Activated naive CD8-positive, alpha-beta T cell treated with anti-CD3 and anti-CD28 coated beads, Interleukin-2, amount 10 ng/mL, durations not matched to agents 7 days and 5 days (primary cell): ENCODE results near the gene GALR2. TPM values are rescaled to one million over a fixed set of nuclear protein-coding genes. Genes with fewer than 3 reads are reported as not detected.
A peak's percentile ranks its signal among the peaks of the same experiment; 100 is the strongest.

Experiments
- ATAC-seq: fragments of 150-1000 bp; cut with Tn5 transposase; one replicate; pipeline ENCODE4 v1.10.0; 2021; ENCODE audit warnings: low read depth, moderate library complexity
- POLR2A ChIA-PET: fragments of 350-600 bp; sonication (Branson Sonifier 250); formaldehyde crosslinking; loops from one replicate; lab custom pipeline; 2021; ENCODE audit warnings: antibody characterized with exemption; lab: Charles Lee
- DNase-seq: peaks from one replicate; pipeline ENCODE4 v3.0.0; 2021
- H3K27ac Mint-ChIP-seq: one replicate; pipeline ENCODE4 v1.8.0; 2022; ENCODE audit warnings: mild to moderate bottlenecking, mixed read lengths
- H3K27me3 Mint-ChIP-seq: one replicate; pipeline ENCODE4 v1.8.0; 2022; ENCODE audit warnings: mild to moderate bottlenecking, moderate library complexity, mixed read lengths
- H3K36me3 Mint-ChIP-seq: one replicate; pipeline ENCODE4 v1.8.0; 2021; ENCODE audit warnings: mild to moderate bottlenecking, mixed read lengths
- H3K4me1 Mint-ChIP-seq: one replicate; pipeline ENCODE4 v1.8.0; 2021; ENCODE audit warnings: mixed read lengths
- H3K4me3 Mint-ChIP-seq: one replicate; pipeline ENCODE4 v1.8.0; 2022; ENCODE audit warnings: mild to moderate bottlenecking, moderate library complexity, mixed read lengths
- H3K9me3 Mint-ChIP-seq: one replicate; pipeline ENCODE4 v1.8.0; 2021; ENCODE audit warnings: mixed read lengths
- total RNA-seq, 2 experiments: library from RNA; stranded (reverse); gene quantifications; one replicate each; pipeline ENCODE4 v1.2.3, GENCODE V29; 2021

The GALR2 gene
- total RNA-seq, 2 experiments from 2014 or later = not detected

DNA sequence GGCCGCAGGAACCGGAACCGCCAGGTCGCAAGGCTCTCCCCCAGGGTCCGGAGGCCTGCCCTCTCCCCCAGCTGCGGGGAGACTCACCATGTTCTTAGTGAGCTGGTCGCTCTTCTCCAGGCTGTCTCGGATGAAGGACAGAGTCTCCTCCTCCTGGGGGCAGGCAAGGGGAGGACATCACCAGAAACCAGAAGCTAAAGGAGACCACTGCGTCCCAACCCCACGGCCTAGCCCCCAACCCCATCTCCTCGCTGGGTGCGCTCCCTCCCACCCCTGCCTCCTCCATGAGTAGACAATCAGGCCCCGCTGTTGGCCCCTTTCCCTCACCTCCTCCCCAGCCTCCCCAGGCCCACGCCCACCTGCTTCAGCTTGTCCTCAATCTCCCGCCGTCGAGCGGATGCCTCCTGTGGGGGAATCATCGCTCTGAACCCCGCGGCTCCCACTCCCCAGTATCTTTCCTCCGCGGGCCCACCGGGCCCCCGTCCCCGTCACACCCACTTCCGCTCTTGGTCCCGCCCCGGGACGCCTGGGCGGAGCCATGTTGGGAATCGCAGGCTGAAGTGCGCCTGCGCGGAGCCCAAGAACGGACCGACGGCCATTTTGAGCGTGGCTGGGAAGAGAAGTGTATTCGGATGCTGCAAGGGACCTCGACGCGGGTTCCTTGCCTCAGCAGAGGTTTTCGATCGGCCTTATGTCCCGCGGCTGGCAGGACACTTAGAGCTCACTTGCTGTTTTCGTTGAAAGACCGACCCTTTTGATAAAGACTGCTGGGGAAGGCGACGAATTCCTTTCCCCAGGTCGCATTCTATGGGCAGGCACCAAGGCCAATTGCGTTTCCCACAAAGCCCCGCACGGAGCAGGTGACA, 28.9 kb downstream of the GALR2 start, which contains the start of gene EXOC7:
EXOC7 (minus strand) TSS at position 514 of the 866 bp plus-strand sequence; CDS start at position 419, 95 bp downstream.
- Mint-ChIP-seq H3K9me3 (no peaks in the 10 kb centered on the region), H3K27me3 (no peaks in the 10 kb centered on the region), H3K4me3 (peak within 1 kb of the TSS; percentile 99), H3K27ac (peak within 1 kb of the TSS; percentile 98), H3K4me1 (peaks cover 16% of the 10 kb centered on the region), H3K36me3 (peaks cover 11% of the 10 kb centered on the region)
- ATAC-seq (peak; percentile 88), DNase-seq (peak; percentile 98)
- POLR2A ChIA-PET = interaction anchor here (0.6 to 1.9 kb wide), 23 partner anchors 8 to 279 kb away, joined by 3 to 18 read pairs (median 3); partner anchors contain the start of genes ACOX1, PRPSAP1 and TEN1

DNA sequence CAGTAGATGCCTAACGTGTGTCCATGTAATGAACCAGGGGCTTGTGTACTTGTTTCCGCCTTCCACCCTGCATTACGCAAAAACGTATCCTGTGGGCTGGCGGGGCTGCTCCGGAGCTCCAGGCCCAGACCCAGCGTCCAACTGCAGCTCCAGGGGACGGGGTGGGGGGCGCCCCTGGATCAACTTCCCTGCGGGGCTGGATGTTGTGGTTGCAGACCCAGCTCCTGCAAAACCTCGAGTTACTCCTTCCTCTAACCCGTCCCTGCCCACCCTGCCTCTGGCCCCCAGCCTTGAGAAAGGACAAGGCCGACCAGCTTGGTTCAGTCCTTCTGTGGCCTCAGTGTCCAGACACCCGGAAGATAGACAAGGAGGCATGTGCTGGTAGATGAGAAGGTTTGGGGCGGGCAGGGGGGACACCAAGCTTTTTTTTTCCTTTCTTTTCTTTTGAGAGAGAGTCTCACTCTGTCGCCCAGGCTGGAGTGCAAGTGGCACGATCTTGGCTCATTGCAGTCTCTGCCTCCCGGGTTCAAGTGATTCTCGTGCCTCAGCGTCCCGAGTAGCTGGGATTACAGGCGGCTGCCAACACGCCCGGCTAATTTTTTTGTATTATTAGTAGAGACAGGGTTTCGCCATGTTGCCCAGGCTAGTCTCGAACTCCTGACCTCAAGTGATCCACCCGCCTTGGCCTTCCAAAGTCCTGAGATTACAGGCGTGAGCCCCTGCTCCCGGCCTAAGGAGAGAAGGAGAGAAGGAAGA, 29.7 kb downstream of the GALR2 start:
- DNase-seq = peak; percentile 56
- Mint-ChIP-seq H3K9me3 (no peaks in the 10 kb centered on the region), H3K36me3 (peaks cover 10% of the 10 kb centered on the region), H3K4me3 (peak overlapping the region; percentile 99), H3K27ac (peak overlapping the region; percentile 98), H3K27me3 (peaks cover 2% of the 10 kb centered on the region), H3K4me1 (peaks cover 16% of the 10 kb centered on the region)
- POLR2A ChIA-PET = interaction anchor here (0.6 to 1.9 kb wide), 16 partner anchors 24 to 278 kb away, joined by 3 to 18 read pairs (median 4); partner anchors contain the start of genes ACOX1, PRPSAP1 and TEN1
- ATAC-seq = no peak

- Mint-ChIP-seq H3K36me3 (peaks cover 9% of the 10 kb centered on the region), H3K27me3 (peaks cover 2% of the 10 kb centered on the region), H3K9me3 (no peaks in the 10 kb centered on the region), H3K4me3 (peak overlapping the region; percentile 99), H3K27ac (peak overlapping the region; percentile 63), H3K4me1 (peaks cover 16% of the 10 kb centered on the region)
- POLR2A ChIA-PET = interaction anchor here (0.6 to 1.7 kb wide), 4 partner anchors 25 to 121 kb away, joined by 3 to 6 read pairs (median 4); no protein-coding TSS in a partner anchor
- no peak for ATAC-seq
- no peak for DNase-seq
Observed at GRCh38 chr17:76104896-76105231, 30.3 kb downstream of the GALR2 start.

DNA sequence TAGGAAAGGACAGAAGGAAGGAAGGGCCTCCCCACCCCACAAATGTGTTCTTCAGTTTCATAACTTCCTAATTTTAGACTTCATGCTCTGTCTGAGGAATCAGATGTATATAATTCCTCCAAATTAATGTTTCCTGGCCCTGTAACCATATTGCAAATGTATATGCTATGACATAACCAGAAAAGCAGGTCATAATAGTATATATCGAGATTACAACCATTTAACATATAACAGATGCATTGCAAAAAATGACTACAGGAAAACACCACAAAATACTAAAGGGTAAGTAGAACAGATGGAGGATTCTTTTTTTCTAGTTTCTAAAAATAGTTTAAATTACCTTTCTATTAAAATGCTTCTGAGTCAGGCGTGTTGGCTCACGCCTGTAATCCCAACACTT, 32.1 kb downstream of the GALR2 start:
- Mint-ChIP-seq H3K27ac (no peak overlapping the region), H3K9me3 (no peaks in the 10 kb centered on the region), H3K27me3 (peaks cover 2% of the 10 kb centered on the region), H3K4me3 (no peak overlapping the region), H3K4me1 (peaks cover 11% of the 10 kb centered on the region), H3K36me3 (peaks cover 3% of the 10 kb centered on the region)
- no peak for DNase-seq
- POLR2A ChIA-PET = no interaction called here
- no peak for ATAC-seq

- H3K36me3 Mint-ChIP-seq = peaks cover 3% of the 10 kb centered on the region
- H3K27me3 Mint-ChIP-seq = peaks cover 4% of the 10 kb centered on the region
- H3K4me3 Mint-ChIP-seq = no peak overlapping the region
- peaks cover 8% of the 10 kb centered on the region for H3K4me1 Mint-ChIP-seq
- no peak for DNase-seq
- H3K9me3 Mint-ChIP-seq = no peaks in the 10 kb centered on the region
- no peak overlapping the region for H3K27ac Mint-ChIP-seq
- no peak for ATAC-seq
- POLR2A ChIA-PET = no interaction called here
Observed at GRCh38 chr17:76107509-76107908, 32.9 kb downstream of the GALR2 start.

DNA sequence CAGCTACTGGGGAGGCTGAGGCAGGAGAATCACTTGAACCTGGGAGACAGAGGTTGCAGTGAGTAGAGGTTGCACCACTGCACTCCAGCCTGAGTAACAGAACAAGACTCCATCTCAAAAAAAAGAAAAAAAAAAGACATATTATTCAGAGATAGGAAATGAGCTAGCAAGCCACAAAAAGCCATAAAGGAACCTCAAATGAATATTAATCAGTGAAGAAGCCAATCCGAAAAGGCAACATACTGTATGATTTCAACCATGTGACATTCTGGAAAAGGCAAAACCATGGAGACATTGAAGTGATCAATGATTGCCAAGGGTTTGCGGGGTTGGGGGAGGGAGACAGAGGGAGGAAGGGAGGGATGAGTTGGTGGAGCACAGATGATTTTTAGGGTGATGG, 37.4 kb downstream of the GALR2 start:
- Mint-ChIP-seq H3K27me3 (peaks cover 4% of the 10 kb centered on the region), H3K9me3 (no peaks in the 10 kb centered on the region), H3K4me1 (no peaks in the 10 kb centered on the region), H3K27ac (no peak overlapping the region), H3K36me3 (no peaks in the 10 kb centered on the region), H3K4me3 (no peak overlapping the region)
- ATAC-seq (no peak), DNase-seq (no peak)
- POLR2A ChIA-PET = no interaction called here

DNA sequence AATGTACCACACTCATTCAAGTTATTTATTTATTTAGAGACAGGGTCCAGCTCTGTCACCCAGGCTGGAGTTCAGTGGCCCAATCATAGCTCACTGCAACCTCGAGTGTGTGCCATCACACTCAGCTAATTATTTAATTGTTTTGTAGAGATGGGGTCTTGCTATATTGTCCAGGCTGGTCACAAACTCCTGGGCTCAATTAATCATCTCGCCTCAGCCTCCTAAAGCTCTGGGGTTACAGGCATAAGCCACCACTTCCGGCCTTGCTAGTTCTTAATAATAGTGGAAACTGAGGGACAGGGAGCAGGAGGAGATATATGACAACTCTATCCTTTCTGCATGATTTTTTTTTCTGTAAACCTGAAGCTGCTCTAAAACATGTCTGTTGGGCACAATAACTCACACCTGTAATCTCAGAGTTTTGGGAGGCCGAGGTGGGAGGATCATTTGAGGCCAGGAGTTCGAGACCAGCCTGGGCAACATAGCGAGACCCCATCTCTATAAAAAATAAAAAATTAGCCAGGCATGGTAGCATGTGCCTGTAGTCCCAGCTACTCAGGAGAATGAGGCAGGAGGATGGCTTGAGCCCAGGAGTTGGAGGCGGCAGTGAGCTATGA, 40.7 kb downstream of the GALR2 start:
- H3K27ac Mint-ChIP-seq = no peak overlapping the region
- H3K27me3 Mint-ChIP-seq = peaks cover 2% of the 10 kb centered on the region
- no peak for ATAC-seq
- DNase-seq = no peak
- H3K4me3 Mint-ChIP-seq = no peak overlapping the region
- H3K36me3 Mint-ChIP-seq = no peaks in the 10 kb centered on the region
- H3K4me1 Mint-ChIP-seq = no peaks in the 10 kb centered on the region
- H3K9me3 Mint-ChIP-seq = no peaks in the 10 kb centered on the region
- POLR2A ChIA-PET = interaction anchor here (0.7 to 0.8 kb wide), 2 partner anchors 11 to 156 kb away, joined by 3 read pairs; no protein-coding TSS in a partner anchor

DNA sequence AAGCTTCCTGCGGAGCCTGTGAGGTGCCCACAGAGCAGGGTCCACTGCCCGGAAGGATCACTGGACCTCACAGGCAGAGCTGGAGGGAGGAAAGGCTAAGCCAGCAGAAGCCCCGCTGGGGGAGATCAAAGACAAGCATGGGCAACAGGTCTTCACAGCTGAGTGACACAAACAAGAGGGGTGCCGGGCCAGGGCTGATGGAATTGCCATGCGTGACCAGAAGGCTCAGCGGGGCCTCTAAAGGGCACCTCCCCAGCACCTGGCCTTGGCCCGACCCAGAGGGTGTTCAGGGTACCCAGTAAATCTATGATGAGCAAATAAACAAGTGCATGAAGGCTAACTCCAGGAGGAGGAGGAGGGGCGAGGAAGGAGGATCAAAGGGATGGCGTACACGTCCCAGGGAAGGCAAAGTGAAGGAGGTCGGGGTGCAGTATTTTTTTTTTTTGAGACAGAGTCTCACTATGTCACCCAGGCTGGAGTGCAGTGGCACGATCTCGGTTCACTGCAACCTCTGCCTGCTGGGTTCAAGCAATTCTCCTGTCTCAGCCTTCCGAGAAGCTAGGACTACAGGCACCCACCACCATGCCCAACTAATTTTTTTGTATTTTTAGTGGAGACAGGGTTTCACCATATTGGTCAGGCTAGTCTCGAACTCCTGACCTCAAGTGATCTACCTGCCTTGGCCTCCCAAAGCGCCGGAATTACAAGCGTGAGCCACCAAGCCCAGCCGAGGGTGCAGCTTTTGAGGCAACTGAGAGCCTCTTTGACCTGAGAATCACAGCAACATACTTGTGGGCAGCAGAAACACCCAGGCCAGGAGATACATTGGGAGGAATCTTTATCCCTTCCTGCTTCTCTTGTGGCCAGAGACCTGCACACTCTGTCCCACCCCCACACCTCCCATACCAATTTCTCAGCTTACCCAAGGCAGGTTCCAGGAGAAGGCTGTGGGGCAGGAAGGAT, 45.1 kb downstream of the GALR2 start:
- ATAC-seq (no peak), DNase-seq (no peak)
- H3K4me3 Mint-ChIP-seq = no peak overlapping the region
- H3K27ac Mint-ChIP-seq = no peak overlapping the region
- no peaks in the 10 kb centered on the region for H3K36me3 Mint-ChIP-seq
- H3K4me1 Mint-ChIP-seq = peaks cover 15% of the 10 kb centered on the region
- H3K27me3 Mint-ChIP-seq = no peaks in the 10 kb centered on the region
- H3K9me3 Mint-ChIP-seq = no peaks in the 10 kb centered on the region
- POLR2A ChIA-PET = interaction anchor here (0.7 to 11.9 kb wide), 4 partner anchors 60 to 160 kb away, joined by 3 to 244 read pairs (median 4); partner anchors contain the start of gene UBALD2

- no peak for DNase-seq
- Mint-ChIP-seq H3K36me3 (no peaks in the 10 kb centered on the region), H3K4me1 (peaks cover 17% of the 10 kb centered on the region), H3K27me3 (no peaks in the 10 kb centered on the region), H3K9me3 (no peaks in the 10 kb centered on the region), H3K4me3 (peak overlapping the region; percentile 11), H3K27ac (peak overlapping the region; percentile 70)
- POLR2A ChIA-PET = interaction anchor here (0.7 to 11.9 kb wide), 7 partner anchors 10 to 159 kb away, joined by 3 to 244 read pairs (median 6); partner anchors contain the start of gene UBALD2
- ATAC-seq = no peak
Observed at GRCh38 chr17:76120658-76121008, 46.1 kb downstream of the GALR2 start.

- ATAC-seq (peak; percentile 18), DNase-seq (no peak)
- POLR2A ChIA-PET = interaction anchor here (1.0 to 11.9 kb wide), 8 partner anchors 22 to 158 kb away, joined by 3 to 244 read pairs (median 22); partner anchors contain the start of genes FOXJ1 and UBALD2
- Mint-ChIP-seq H3K27ac (peak overlapping the region; percentile 86), H3K4me3 (peak overlapping the region; percentile 64), H3K4me1 (peaks cover 27% of the 10 kb centered on the region), H3K36me3 (no peaks in the 10 kb centered on the region), H3K9me3 (no peaks in the 10 kb centered on the region), H3K27me3 (no peaks in the 10 kb centered on the region)
Observed at GRCh38 chr17:76121932-76122430, 47.4 kb downstream of the GALR2 start.

DNA sequence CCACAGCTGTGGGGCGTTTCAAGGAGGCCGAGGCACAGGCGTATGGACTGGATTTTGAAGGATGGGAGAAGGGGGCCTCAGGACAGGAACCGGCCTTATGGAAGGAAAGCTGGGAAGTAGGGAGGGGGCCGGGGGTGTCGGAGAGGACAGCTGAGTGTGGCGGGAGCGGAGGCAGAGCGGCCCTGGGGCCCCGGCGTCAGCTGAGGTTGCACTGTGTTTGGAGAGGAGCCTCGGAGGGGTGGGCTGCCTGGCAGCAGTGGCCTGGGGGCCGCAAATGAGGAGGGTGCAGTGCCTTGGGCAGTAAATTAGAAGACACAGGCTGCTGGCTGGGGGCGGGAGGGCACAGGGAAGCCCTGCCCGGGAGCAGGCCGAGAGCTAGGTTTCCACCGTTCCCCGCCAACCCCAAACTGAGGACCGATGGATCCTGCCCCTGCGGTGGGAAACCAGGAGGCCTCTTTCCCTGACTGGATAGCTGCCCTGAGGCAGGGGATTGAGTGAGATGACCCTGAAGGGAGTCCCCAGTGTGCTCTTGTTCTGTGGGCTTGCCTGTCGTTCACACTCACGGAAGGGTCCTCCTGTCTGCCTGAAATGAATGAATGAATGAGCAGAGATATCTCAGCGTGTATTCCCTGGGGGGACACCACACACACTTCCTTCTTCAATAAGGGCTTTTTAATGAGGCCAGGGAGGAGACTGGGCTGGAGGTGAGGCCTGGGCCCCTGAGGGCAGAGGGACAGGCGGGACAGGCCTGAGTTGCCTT, 48.0 kb downstream of the GALR2 start:
- peak overlapping the region; percentile 78 for H3K27ac Mint-ChIP-seq
- DNase-seq (no peak), ATAC-seq (no peak)
- no peaks in the 10 kb centered on the region for H3K27me3 Mint-ChIP-seq
- peaks cover 30% of the 10 kb centered on the region for H3K4me1 Mint-ChIP-seq
- no peaks in the 10 kb centered on the region for H3K9me3 Mint-ChIP-seq
- H3K4me3 Mint-ChIP-seq = peak overlapping the region; percentile 49
- POLR2A ChIA-PET = interaction anchor here (0.6 to 11.9 kb wide), 6 partner anchors 21 to 157 kb away, joined by 3 to 244 read pairs (median 40); partner anchors contain the start of genes FOXJ1 and UBALD2
- H3K36me3 Mint-ChIP-seq = no peaks in the 10 kb centered on the region
